GM12872 (cell line): Measurements from ENCODE around the gene ARHGAP22.

ENCODE experiments used
- TF ChIP-seq, protein P1 (sequence below): IDR thresholded peaks from 3 replicates; pipeline ENCODE4 v1.5.1; 2011; ENCODE audit warnings: low read depth, mild to moderate bottlenecking, low read length, moderate library complexity; ENCODE audit not compliant: insufficient read depth

ARHGAP22 gene

DNA sequence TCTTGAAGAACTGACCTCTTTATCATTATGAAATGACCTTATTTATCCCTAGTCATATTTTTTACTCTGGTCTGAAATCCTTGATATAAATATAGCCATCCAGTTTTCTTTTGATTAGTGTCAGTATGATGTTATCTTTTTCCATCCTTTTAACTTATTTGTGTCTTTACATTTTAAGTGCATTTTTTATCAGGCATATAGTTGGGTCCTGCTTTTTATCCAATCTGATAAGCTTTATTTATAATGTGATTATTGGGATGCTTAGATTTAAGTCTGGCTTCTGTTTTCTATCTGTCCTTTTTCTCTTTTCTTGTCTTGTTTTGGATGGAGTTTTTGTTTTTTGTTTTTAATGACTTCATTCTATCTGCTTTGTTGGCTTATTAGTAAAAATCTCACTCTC lies 119.2 kb downstream of the ARHGAP22 start:
- TF ChIP-seq, protein P1, sequence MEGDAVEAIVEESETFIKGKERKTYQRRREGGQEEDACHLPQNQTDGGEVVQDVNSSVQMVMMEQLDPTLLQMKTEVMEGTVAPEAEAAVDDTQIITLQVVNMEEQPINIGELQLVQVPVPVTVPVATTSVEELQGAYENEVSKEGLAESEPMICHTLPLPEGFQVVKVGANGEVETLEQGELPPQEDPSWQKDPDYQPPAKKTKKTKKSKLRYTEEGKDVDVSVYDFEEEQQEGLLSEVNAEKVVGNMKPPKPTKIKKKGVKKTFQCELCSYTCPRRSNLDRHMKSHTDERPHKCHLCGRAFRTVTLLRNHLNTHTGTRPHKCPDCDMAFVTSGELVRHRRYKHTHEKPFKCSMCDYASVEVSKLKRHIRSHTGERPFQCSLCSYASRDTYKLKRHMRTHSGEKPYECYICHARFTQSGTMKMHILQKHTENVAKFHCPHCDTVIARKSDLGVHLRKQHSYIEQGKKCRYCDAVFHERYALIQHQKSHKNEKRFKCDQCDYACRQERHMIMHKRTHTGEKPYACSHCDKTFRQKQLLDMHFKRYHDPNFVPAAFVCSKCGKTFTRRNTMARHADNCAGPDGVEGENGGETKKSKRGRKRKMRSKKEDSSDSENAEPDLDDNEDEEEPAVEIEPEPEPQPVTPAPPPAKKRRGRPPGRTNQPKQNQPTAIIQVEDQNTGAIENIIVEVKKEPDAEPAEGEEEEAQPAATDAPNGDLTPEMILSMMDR: no peak

- TF ChIP-seq, protein P1: no peak
Measured at GRCh38 chr10:48484911-48485310, 120.0 kb downstream of the ARHGAP22 start.

- TF ChIP-seq, protein P1: no peak
Measured at GRCh38 chr10:48482207-48482606, 122.7 kb downstream of the ARHGAP22 start.

DNA sequence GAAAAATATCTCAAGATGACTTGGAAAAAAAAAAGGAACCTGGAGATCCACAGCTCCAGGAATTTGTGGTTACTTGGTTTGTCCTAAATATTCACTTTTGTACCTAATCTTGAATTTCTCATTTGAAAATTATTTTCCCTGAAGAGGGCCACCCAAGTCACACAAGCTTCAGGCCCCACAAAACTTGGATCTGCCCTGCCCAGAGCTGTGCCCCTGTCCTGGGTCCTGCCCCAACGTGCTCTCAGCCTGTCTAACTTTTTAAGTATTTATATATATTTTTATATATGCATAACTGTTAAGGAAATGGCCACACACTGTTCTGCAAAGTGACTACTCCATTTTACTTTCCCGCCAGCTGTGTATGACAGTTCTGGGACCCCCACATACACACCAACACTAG lies 123.5 kb downstream of the ARHGAP22 start:
- TF ChIP-seq, protein P1: no peak

- TF ChIP-seq, protein P1: no peak
Measured at GRCh38 chr10:48480397-48481374, 124.2 kb downstream of the ARHGAP22 start.

DNA sequence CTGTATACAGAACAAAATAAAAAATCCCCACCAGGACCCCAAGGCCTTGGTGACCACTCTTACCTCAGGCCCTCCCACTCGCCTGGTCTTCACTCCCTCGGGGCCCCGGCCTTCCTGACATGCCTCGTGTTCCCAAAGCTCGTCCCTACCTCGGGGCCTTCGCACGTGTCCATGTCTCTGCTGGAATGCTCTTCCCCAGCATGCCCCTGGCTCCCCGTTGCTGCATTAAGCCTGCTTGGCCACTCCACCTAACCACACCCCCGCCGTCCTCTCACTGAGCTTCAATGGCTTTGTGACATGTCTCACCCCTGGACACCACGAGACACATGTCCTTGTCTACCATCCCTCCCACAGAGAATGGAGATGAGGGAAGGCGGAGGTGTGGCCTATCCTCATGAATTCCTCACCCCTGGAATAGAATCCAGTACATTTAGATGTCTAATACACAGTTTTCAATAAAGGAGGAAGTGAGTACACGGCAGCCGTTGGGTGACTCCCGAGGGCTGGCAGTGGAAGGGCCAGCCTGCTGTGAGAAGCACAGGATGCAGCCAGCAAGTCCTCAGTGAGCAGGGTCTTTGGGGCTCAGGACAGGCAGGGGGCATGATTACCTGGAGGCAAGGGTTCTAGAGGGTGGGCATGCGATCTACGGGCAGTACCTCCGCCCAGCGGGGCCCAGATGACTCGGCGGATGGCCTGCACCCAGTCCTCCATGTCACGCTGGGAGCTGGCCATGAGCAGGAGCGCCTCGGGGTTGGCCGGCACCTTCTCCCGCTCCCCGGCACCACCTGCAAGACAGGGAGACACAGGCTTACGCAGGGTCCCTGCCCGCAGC lies 125.7 kb downstream of the ARHGAP22 start:
- TF ChIP-seq, protein P1: no peak

DNA sequence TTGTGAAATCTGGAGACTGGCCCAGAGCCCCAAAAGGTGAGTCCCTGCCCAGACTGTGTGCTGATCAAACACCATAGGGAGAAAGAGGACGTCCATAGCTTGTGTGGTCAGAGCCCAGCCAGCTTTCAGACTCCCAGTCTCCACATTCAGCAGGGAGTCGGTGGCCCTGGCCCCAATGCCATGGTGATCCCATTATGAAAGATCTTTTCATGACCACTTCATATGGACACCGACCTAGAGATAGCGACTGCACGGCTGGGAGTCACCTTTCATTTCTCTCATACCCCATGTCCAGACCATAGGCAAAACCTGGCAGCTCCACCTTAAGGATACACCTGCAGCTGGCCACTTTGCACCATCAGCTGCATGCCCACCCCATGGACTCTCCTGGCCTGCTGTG lies 126.4 kb downstream of the ARHGAP22 start:
- TF ChIP-seq, protein P1: no peak
